SIG-M5 treated with dmso at 0.1 percent for 504 hours (cell line): ENCODE measurements around the gene FGF2.
"Not testable (repeated sequence)": the region's sequence is repeated elsewhere in the genome, so short reads cannot be mapped to it uniquely, and the experiment has no call there.

Experiments
- DNase-seq: peaks from one replicate; lab custom pipeline; 2025; ENCODE audit not compliant: unreplicated experiment; lab: John Stamatoyannopoulos, UW

Gene FGF2

DNA sequence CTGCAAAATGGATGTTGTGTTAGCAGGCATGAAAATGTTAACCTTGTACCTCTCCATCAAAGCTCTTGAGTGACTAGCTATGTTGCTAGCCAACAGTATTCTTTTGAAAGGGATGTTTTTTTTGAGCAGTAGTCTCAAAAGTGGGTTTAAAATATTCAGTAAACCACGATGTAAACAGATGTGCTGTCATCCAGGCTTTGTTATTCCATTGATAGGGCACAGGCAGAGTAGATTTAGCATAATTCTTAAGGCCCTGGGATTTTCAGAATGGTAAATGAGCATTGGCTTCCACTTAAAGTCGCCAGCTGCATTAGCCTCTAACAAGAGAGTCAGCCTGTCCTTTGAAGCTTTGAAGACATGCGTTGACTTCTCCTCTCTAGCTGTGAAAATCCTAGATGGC is 18.4 kb downstream of the FGF2 start:
- no peak for DNase-seq

- no peak for DNase-seq
These were observed 19.1 kb downstream of the FGF2 start for GRCh38 chr4:122845760-122846159.

DNA sequence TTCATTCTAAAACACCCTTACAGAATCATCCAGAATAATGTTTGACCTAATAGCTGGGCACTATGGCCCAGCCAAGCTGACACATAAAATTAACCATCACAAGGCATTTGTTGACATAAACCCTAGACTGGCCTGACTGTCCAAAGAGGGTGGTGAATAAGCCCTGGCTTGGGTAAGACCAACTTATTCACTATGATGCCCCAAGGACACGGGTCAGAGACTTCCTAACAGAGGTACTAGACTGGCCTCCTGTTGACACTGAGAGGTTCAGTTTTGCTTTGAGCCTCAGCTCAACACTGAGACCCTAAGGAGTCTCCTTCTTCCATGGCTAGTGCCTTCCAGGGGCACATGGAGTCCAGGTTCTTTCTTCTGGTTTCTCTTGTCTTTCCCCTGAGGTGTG is 21.3 kb downstream of the FGF2 start:
- no peak for DNase-seq

DNA sequence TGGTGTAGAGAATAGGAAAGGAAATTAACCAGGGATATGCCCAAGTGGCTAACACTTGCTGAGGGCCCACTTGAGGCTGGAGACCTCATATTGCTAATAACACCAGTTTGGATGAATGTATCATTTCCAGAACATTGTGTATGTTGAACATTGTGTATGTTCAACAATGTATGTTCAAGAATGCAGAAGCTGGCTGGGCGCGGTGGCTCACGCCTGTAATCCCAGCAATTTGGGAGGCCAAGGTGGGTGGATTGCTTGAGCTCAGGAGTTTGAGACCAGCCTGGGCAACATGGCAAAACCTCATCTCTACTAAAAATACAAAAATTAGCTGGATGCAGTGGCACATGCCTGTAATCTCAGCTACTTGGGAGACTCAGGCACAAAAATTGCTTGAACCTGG is 23.2 kb downstream of the FGF2 start:
- not testable (repeated sequence) for DNase-seq

GRCh38 chr4:122851568-122851967 is 24.9 kb downstream of the FGF2 start:
- no peak for DNase-seq

GRCh38 chr4:122854447-122855352 is 28.1 kb downstream of the FGF2 start:
- DNase-seq: no peak

GRCh38 chr4:122855353-122855890 is 28.8 kb downstream of the FGF2 start:
- DNase-seq: no peak

DNA sequence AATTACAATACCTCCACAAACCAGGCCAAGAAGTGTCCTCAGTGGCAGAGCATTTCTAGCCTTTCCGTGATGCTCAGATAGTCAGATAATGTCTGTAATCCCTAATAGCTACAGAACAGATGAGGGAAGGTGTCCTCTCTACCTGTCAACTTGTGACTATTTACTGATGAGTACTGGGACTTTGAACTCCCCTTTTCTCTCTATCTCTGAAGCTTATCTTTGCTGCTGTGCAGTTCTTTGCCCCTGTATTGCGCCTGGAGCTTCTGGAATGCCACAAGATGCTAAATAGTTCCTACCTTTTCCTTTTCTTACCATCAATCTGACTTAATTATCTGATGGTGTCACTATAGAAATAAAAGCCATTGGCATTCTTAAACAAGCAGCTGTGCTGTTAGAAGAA is 30.5 kb downstream of the FGF2 start:
- no peak for DNase-seq

GRCh38 chr4:122858705-122859104 is 32.1 kb downstream of the FGF2 start:
- no peak for DNase-seq

- no peak for DNase-seq
These were observed 34.7 kb downstream of the FGF2 start for GRCh38 chr4:122861172-122861943.

GRCh38 chr4:122863639-122864038 is 37.0 kb downstream of the FGF2 start:
- no peak for DNase-seq

- DNase-seq: no peak
These were observed 38.8 kb downstream of the FGF2 start for GRCh38 chr4:122865425-122865824.

DNA sequence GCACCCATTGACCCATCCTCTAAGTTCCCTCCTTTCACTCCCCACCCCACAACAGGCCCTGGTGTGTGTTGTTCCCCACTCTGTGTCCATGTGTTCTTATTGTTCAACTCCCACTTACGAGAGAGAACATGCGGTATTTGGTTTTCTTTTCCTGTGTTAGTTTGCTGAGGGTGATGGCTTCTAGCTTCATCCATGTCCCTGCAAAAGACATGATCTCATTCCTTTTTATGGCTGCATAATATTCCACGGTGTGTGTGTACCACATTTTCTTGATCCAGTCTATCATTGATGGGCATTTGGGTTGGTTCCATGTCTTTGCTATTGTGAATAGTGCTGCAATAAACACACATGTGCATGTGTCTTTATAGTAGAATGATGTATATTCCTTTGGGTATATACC is 41.6 kb downstream of the FGF2 start:
- DNase-seq: not testable (repeated sequence)

DNA sequence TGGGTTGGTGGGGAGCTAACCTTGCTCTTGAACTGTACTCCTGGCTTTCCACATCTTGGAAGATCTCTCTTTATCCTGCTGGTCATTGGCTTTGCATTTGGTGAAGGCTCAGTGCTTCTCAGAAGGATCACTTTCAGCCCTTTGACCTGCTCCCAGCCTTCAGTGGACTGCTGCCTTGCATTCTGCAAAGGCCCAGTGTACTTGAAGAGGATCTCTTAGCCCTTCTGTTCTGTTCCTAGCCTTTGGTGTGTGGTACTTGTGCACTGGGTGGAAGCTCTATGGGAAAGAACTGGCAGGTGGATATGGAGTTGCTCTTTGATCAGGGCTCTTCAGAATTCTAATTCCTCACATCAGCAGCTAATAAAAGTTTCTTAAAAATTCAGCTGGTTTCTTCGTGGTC is 46.5 kb downstream of the FGF2 start:
- DNase-seq: no peak

GRCh38 chr4:122873821-122874593 is 47.4 kb downstream of the FGF2 start:
- DNase-seq: peak; percentile 45

DNA sequence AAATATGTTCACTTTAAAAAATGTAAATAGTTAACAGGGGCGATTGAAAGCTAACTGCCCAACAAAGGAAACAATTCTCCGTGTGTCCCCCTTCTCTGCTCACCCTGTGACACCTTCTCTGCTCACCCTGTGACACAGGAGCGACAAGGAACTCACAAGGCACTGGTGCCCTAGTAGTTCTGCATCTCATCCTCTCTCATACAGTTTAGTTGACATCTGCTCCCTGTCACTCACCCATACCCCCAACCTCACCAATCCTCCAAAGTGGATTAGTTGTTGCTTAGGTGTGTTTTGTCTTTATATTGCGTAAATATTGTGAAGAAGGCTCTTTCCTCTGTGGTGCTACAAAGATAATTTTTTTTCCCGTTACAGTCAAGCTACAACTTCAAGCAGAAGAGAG is 49.3 kb downstream of the FGF2 start:
- DNase-seq: no peak

DNA sequence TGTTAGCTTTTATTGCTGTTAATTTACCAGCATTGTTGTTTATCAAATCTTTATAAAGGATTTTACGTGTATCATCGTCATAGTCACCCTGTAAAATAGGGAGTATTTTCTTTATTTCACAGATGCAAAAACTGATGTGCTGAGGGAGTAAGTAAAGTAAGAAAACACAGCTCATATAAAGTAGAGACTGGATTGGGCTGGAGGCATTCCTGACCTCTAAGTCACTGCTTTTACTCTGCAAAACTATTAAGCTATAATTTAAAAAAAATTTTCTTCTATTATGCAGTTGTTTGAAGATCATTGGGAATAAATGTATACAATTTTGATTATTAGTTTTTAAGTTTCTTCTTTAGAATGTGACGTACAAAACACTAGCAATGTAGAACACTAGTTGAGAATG is 49.8 kb downstream of the FGF2 start:
- DNase-seq: no peak

- no peak for DNase-seq
These were observed 52.4 kb downstream of the FGF2 start for GRCh38 chr4:122879001-122879400.

DNA sequence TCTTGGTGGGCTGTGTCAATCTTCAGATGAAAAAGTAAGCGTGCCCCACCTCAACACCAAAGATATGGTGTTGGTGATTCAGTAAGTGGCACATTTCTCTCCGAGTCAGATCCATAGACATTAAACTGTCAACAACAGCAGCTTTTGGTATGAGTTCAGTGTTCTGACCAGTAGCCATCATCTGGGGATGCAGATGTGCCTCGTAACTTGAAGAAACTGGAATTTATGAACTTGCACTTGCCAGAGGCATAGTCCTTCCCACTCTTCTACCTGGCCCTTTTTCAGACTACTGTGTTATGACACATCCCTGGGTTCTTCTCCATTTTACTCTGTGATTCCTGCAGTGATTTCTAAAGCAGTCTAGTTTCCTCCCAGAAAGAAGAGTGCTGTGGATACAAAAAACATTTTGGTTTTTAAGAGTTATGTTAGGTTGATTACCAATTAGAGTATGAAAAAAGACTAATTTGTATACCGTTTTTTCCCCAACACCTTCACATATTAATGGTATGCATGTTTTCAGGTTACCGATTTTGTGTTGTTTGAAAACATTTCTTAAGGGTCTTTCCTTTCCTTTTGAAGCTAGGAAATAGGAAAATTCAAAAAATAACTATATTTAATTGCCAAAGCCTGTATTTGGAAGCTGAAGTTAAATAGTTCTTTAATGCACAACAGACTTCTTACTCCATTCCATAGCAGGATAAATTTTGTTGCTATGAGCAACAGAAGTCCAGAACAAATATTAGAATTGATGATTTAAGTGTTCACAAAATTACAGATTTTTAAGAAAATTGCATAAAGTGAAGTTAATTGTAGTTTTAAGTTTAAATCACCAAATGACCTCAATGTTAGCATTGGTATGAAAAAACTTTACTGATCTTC is 56.5 kb downstream of the FGF2 start:
- no peak for DNase-seq

DNA sequence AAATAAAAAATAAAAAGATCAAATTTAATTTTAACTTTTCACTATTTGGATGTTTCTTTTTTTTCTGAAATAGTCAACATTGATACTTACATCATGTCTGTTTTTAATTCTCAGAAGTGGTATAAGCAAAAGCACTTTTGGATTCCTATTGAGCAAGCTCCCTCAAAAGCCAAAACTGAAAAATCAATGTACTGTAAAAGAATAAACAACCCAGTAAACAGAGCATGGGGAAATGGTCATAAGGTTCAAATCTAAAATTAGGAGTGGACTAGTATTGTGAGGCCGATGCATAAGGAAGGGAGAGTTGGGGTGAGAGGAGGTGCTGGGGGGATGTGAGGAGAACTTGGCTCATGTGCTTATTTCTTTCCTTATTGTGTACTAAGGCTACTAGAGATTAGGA is 57.9 kb downstream of the FGF2 start:
- no peak for DNase-seq
